ENCODE results near the gene NKAIN2. TPM values are rescaled to one million over a fixed set of nuclear protein-coding genes. Genes with fewer than 3 reads are reported as not detected.

NKAIN2 gene
- total and polyA plus RNA-seq, 9 of the 15 experiments (the other 6 are each of a cell fraction or from before 2014, with no cell fraction given) = not detected

GRCh38 chr6:124573953-124574352, 770.3 kb downstream of the NKAIN2 start:
- Histone ChIP-seq H3K9ac (ENCODE audit: insufficient read depth in 1 of 2, low read depth in 2 of 2, low read length in 2 of 2) (no peak overlapping the region), H3K4me2 (ENCODE audit: insufficient read depth, low read length) (no peak overlapping the region), H3K36me3 (ENCODE audit: control insufficient read depth, insufficient read depth, low read length) (no peaks in the 10 kb centered on the region), H3K4me3 (no peak overlapping the region), H3K9me3 (replicated peaks; ENCODE audit: control insufficient read depth, insufficient read depth, low read depth, low read length) (no peaks in the 10 kb centered on the region), H3K9me1 (ENCODE audit: control insufficient read depth, insufficient read depth, low read length) (no peaks in the 10 kb centered on the region), H3K27ac (ENCODE audit: extremely low read depth, low read depth, low read length) (no peak overlapping the region), H4K20me1 (replicated peaks; ENCODE audit: control insufficient read depth, insufficient read depth, low read length) (no peaks in the 10 kb centered on the region), H3K79me2 (ENCODE audit: control insufficient read depth, insufficient read depth, low read length) (no peaks in the 10 kb centered on the region), H3K4me1 (replicated peaks in 1 of 2; ENCODE audit: control insufficient read depth in 2 of 2, insufficient read depth in 2 of 2, low read length in 2 of 2) (no peaks in the 10 kb centered on the region), H3K27me3 (ENCODE audit: control insufficient read depth in 2 of 2, insufficient read depth in 2 of 2, low read length in 2 of 2) (no peaks in the 10 kb centered on the region), H2AFZ (ENCODE audit: low read depth, low read length) (no peak overlapping the region)
- CTCF ChIA-PET (ENCODE audit: low intra/inter-chr PET ratio) = no interaction called here
- no peak for ATAC-seq
- in situ Hi-C loops (cut with MboI) (no loop called here), intact Hi-C loops (cut with micrococcal nuclease) (no loop called here)
- BruUV-seq (replicated peaks) = no TSS peak
- no peak for FAIRE-seq
- TF ChIP-seq ATF1 (CRISPR knock-in tag; IDR thresholded peaks at IDR 0.05) (no peak), ATF1 (tag; IDR thresholded peaks at IDR 0.05) (no peak), DDX20 (tag; IDR thresholded peaks at IDR 0.05; ENCODE audit: low read depth) (no peak), ZNF274 (IDR thresholded peaks at IDR 0.05; ENCODE audit: borderline replicate concordance, low read depth, low read length) (no peak), ZNF263 (CRISPR knock-in tag; IDR thresholded peaks at IDR 0.05; ENCODE audit: borderline replicate concordance) (no peak), HIVEP1 (CRISPR knock-in tag; IDR thresholded peaks at IDR 0.05) (no peak), ZNF668 (CRISPR knock-in tag; IDR thresholded peaks at IDR 0.05) (no peak), BHLHE40 (IDR thresholded peaks at IDR 0.05; ENCODE audit: low read length) (no peak), HMGN3 (IDR thresholded peaks at IDR 0.05; ENCODE audit: borderline replicate concordance, extremely low read depth, insufficient read length, low read depth, low read length) (no peak), SMAD4 (CRISPR knock-in tag; conservative IDR thresholded peaks at IDR 0.05) (no peak), RFX5 (IDR thresholded peaks at IDR 0.05; ENCODE audit: low read depth, low read length) (no peak), MTA2 (IDR thresholded peaks at IDR 0.05; ENCODE audit: low read depth) (no peak), SRSF9 (IDR thresholded peaks at IDR 0.05; ENCODE audit: borderline replicate concordance, low read depth, low read length) (no peak), CTCF (IDR thresholded peaks at IDR 0.05 in 2 of 3, conservative IDR thresholded peaks at IDR 0.05 in 1 of 3; ENCODE audit: insufficient read depth in 2 of 3, low read depth in 1 of 3, low read length in 3 of 3) (no peak), DIDO1 (tag; IDR thresholded peaks at IDR 0.05; ENCODE audit: low read depth) (no peak), HDAC1 (IDR thresholded peaks at IDR 0.05) (no peak)
- no peak for DNase-seq (ENCODE audit: extremely low read depth in 1 of 4, low spot score in 3 of 4)
- 8% methylated on average over 1 of the region's 1 CpG for WGBS (ENCODE audit: insufficient coverage, low coverage, missing lambda C conversion rate)
- POLR2A ChIA-PET = no interaction called here
